Measurements from ENCODE around the gene PSIP1.

- no peak for TF ChIP-seq CTCF (conservative IDR thresholded peaks at IDR 0.05; ENCODE audit: low read length)
- TF ChIP-seq EZH2phosphoT487 (IDR thresholded peaks at IDR 0.05; ENCODE audit: borderline replicate concordance), result no peak
Observed at GRCh38 chr9:15531380-15531779, 20.6 kb upstream of the PSIP1 start.

Measured in Loucy (cell line).